GM12872 (cell line): ENCODE results near the gene TRIM62.

ENCODE experiments used
- CTCF ChIP-seq: IDR thresholded peaks from 3 replicates; pipeline ENCODE4 v1.5.1; 2011; ENCODE audit warnings: low read depth, mild to moderate bottlenecking, low read length, moderate library complexity; ENCODE audit not compliant: insufficient read depth

TRIM62 gene

GRCh38 chr1:33171977-33172813 is 9.6 kb downstream of the TRIM62 start:
- no peak for TF ChIP-seq CTCF

- no peak for TF ChIP-seq CTCF
Measured at GRCh38 chr1:33170351-33171274, 11.2 kb downstream of the TRIM62 start.

GRCh38 chr1:33169290-33170055 is 12.4 kb downstream of the TRIM62 start:
- no peak for TF ChIP-seq CTCF

- no peak for TF ChIP-seq CTCF
Measured at GRCh38 chr1:33168556-33169289, 13.1 kb downstream of the TRIM62 start.

- no peak for TF ChIP-seq CTCF
Measured at GRCh38 chr1:33167650-33168447, 14.0 kb downstream of the TRIM62 start.

GRCh38 chr1:33165809-33166208 is 16.0 kb downstream of the TRIM62 start:
- TF ChIP-seq CTCF: no peak
